Smooth muscle cell (in vitro differentiated cells): ENCODE measurements around the gene ALOX12B. TPM values are rescaled to one million over a fixed set of nuclear protein-coding genes. Genes with fewer than 3 reads are reported as not detected.

ENCODE experiments used
- DNase-seq: peaks from one replicate; lab custom pipeline; 2025; ENCODE audit not compliant: unreplicated experiment; lab: John Stamatoyannopoulos, UW
- H2AFZ ChIP-seq: fragments of 200-600 bp; sonication (generic); 2 replicates; pipeline ENCODE4 v1.6.0; 2016; ENCODE audit warnings: antibody characterized with exemption, low read depth, mild to moderate bottlenecking
- H3F3A ChIP-seq: fragments of 200-600 bp; sonication (generic); 2 replicates; pipeline ENCODE4 v1.6.0; 2017; ENCODE audit warnings: antibody characterized with exemption, low read depth
- H3K27ac ChIP-seq: fragments of 200-600 bp; sonication (generic); 2 replicates; pipeline ENCODE4 v1.5.1; 2016; ENCODE audit warnings: low read depth, mild to moderate bottlenecking
- H3K27me3 ChIP-seq: fragments of 200-600 bp; sonication (generic); 2 replicates; pipeline ENCODE4 v1.6.1; 2016; ENCODE audit warnings: low read depth, mild to moderate bottlenecking
- H3K36me3 ChIP-seq: fragments of 200-600 bp; sonication (generic); 2 replicates; pipeline ENCODE4 v1.5.1; 2016; ENCODE audit warnings: low read depth
- H3K4me1 ChIP-seq: fragments of 200-600 bp; sonication (generic); 2 replicates; pipeline ENCODE4 v1.5.1; 2016; ENCODE audit warnings: low read depth
- H3K4me2 ChIP-seq: fragments of 200-600 bp; sonication (generic); 2 replicates; pipeline ENCODE4 v1.6.0; 2016; ENCODE audit warnings: mild to moderate bottlenecking
- H3K4me3 ChIP-seq: fragments of 200-600 bp; sonication (generic); 2 replicates; pipeline ENCODE4 v1.5.1; 2016; ENCODE audit warnings: mild to moderate bottlenecking
- H3K79me2 ChIP-seq: fragments of 200-600 bp; sonication (generic); 2 replicates; pipeline ENCODE4 v1.6.0; 2016; ENCODE audit warnings: low read depth, mild to moderate bottlenecking
- H3K9ac ChIP-seq: fragments of 200-600 bp; sonication (generic); 2 replicates; pipeline ENCODE4 v1.6.0; 2016; ENCODE audit warnings: low read depth
- H3K9me3 ChIP-seq: fragments of 200-600 bp; sonication (generic); replicated peaks from 2 replicates; pipeline ENCODE4 v1.5.1; 2016; ENCODE audit warnings: low read depth
- H4K20me1 ChIP-seq: fragments of 200-600 bp; sonication (generic); 2 replicates; pipeline ENCODE4 v1.6.0; 2016; ENCODE audit warnings: low read depth
- CTCF ChIP-seq: fragments of 200-600 bp; sonication (generic); IDR thresholded peaks from 2 replicates; pipeline ENCODE4 v1.5.1; 2017; ENCODE audit warnings: borderline replicate concordance, mild to moderate bottlenecking, antibody characterized with exemption; ENCODE audit not compliant: insufficient read depth, poor library complexity, severe bottlenecking
- WGBS: methylation state at CpG from one replicate; pipeline ENCODE4 v1.1.7; 2016; ENCODE audit warnings: low lambda C conversion rate; 5-methylcytosine and 5-hydroxymethylcytosine counted together
- polyA plus RNA-seq: library from polyadenylated mRNA; unstranded; fragments of >200 nt; fragmentation: Nextera tagmentation; extraction: Ambion mirVana; gene quantifications from 2 replicates; pipeline ENCODE4 v1.2.1, GENCODE V29; 2016
- total RNA-seq: library from RNA; depleted of rRNA; stranded (reverse); fragments of >200 nt; gene quantifications from 2 replicates; pipeline ENCODE4 v1.2.3, GENCODE V29; 2014

ALOX12B gene
- total and polyA plus RNA-seq, 2 experiments from 2014 or later, result 3.0 to 4.9 TPM

GRCh38 chr17:8125947-8126490, 38.5 kb upstream of the ALOX12B start:
- under 1% methylated on average over 25 of the region's 35 CpGs for WGBS
- no peak overlapping the region for H3K9ac ChIP-seq
- no peaks in the 10 kb centered on the region for H3K79me2 ChIP-seq
- TF ChIP-seq CTCF, result no peak
- peaks cover 22% of the 10 kb centered on the region for H3K4me1 ChIP-seq
- H3K36me3 ChIP-seq, result no peaks in the 10 kb centered on the region
- H3K9me3 ChIP-seq, result no peaks in the 10 kb centered on the region
- H3K4me2 ChIP-seq, result peak overlapping the region; percentile 89
- no peak overlapping the region for H3K27ac ChIP-seq
- peaks cover under 1% of the 10 kb centered on the region for H4K20me1 ChIP-seq
- H2AFZ ChIP-seq, result peak overlapping the region; percentile 95
- no peak for DNase-seq
- H3K27me3 ChIP-seq, result peaks cover 36% of the 10 kb centered on the region
- H3K4me3 ChIP-seq, result peak overlapping the region; percentile 59
- peaks cover 10% of the 10 kb centered on the region for H3F3A ChIP-seq

GRCh38 chr17:8125154-8125946, 37.8 kb upstream of the ALOX12B start:
- Histone ChIP-seq H3K27ac (no peak overlapping the region), H3K36me3 (no peaks in the 10 kb centered on the region), H3K4me3 (peak overlapping the region; percentile 59), H3F3A (peaks cover 17% of the 10 kb centered on the region), H3K9ac (no peak overlapping the region), H3K79me2 (no peaks in the 10 kb centered on the region), H3K4me1 (peaks cover 22% of the 10 kb centered on the region), H3K27me3 (peaks cover 36% of the 10 kb centered on the region), H3K4me2 (peak overlapping the region; percentile 89), H2AFZ (no peak overlapping the region), H4K20me1 (peaks cover 4% of the 10 kb centered on the region), H3K9me3 (no peaks in the 10 kb centered on the region)
- WGBS, result 2% methylated on average over 40 of the region's 40 CpGs
- DNase-seq, result peak; percentile 57
- TF ChIP-seq CTCF, result no peak

GRCh38 chr17:8124350-8125153, 37.0 kb upstream of the ALOX12B start:
- H3K79me2 ChIP-seq, result no peaks in the 10 kb centered on the region
- H3K27ac ChIP-seq, result no peak overlapping the region
- 4% methylated on average over 24 of the region's 24 CpGs for WGBS
- peaks cover 9% of the 10 kb centered on the region for H4K20me1 ChIP-seq
- H3K4me1 ChIP-seq, result peaks cover 22% of the 10 kb centered on the region
- no peak for DNase-seq
- peaks cover 22% of the 10 kb centered on the region for H3F3A ChIP-seq
- peak overlapping the region; percentile 69 for H2AFZ ChIP-seq
- H3K27me3 ChIP-seq, result peaks cover 32% of the 10 kb centered on the region
- H3K36me3 ChIP-seq, result no peaks in the 10 kb centered on the region
- H3K4me2 ChIP-seq, result peak overlapping the region; percentile 89
- TF ChIP-seq CTCF, result no peak
- no peak overlapping the region for H3K9ac ChIP-seq
- no peaks in the 10 kb centered on the region for H3K9me3 ChIP-seq
- peak overlapping the region; percentile 59 for H3K4me3 ChIP-seq
